MM.1S (cell line): ENCODE results near the gene P2RY12.

Experiments used
- CTCF ChIP-seq: fragments of 300-600 bp; sonication (generic); IDR thresholded peaks from 2 replicates; pipeline ENCODE4 v1.5.1; 2016; ENCODE audit warnings: antibody characterized with exemption, low read length, mixed read lengths
- EZH2phosphoT487 ChIP-seq: fragments of 300-600 bp; sonication (generic); IDR thresholded peaks from 2 replicates; pipeline ENCODE4 v1.6.1; 2018; ENCODE audit warnings: antibody characterized with exemption, low read length

GRCh38 chr3:151315136-151315535, 69.4 kb downstream of the P2RY12 start:
- TF ChIP-seq CTCF (no peak), EZH2phosphoT487 (no peak)
